Glomerular endothelial cell (primary cell): ENCODE results near the gene ATE1. TPM values are rescaled to one million over a fixed set of nuclear protein-coding genes. Genes with fewer than 3 reads are reported as not detected.

Experiments
- DNase-seq: peaks from one replicate; pipeline ENCODE4 v3.0.0-alpha.2; 2011; ENCODE audit warnings: low read depth, low spot score; ENCODE audit errors: extremely low read depth
- total RNA-seq: library from RNA; depleted of rRNA; stranded (reverse); fragments of >200 nt; gene quantifications from 2 replicates; pipeline ENCODE4 v1.2.3, GENCODE V29; 2015

Gene ATE1
- total RNA-seq, 1 donor from 2014 or later = 21.9 TPM

DNA sequence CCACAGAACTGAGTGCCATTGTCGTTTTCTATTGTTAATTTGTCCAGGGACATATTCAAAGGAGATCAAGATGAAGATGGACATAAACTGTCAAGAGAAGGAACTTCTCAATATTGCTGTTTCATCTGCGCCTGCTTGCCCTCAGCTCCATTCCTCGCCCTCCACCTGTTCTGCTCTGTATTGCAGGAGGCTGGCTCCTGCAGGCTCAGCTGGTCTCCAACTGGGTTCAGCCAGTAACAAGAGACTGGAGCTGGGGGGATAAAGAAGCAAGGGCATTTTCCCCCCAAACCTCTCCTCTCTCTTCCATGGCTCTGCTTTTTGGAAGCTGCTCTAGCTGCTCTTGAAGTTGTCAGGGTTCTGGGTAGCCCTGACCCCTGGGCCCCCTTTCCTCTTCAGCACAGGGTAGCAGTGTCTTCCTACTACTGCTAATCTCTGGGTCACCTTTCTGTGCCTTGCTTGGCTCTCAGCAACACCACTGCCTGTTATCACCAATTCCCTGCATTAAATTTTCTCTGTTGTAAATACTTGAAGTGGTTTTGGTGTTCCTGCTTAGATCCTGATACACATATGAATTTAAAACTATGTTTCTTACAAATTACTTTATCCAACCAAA, 180.6 kb downstream of the ATE1 start:
- DNase-seq = no peak

DNA sequence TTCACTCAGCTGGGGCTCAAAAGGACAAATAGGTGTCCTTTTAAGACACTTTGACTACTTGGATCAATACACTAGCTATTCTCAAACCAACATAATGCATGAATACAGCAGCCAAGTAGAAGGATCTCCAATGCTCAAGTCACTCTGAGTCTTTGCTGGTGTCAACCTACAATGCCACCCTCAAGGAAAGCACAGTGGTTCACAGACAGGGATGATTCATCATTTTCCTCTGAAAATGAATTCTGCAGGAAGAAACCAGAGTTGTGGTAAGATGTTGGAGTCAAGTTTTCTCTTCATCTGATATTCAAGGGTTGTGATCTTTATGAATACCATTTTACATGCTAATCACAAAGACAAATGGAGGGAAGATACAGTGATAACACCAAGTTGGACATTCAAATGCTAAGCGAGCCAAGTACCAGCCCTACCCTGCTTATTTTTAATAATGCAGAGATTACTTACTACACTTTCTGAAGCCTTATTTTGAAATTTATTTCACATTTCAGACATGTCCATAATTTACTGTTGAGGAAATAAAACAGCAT, 186.5 kb downstream of the ATE1 start:
- DNase-seq = no peak

DNA sequence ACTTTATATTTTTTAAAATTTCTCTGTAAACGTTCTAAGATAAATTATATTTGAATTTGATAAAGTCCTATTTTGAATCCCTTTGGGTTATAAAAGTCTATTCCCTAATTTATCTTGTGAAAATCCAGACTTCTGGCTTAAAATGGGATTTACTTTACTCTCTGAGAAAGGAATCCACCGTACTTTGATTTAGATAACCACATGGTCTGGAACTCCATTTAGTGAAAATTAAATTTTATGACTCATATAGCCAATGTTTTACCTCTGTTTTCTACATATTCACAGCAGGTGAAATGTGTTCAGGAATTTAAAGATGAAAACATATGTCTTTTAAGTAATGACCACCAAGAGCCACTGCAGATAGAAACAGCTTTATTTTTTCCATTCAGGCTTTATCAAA, 187.8 kb downstream of the ATE1 start:
- no peak for DNase-seq

DNA sequence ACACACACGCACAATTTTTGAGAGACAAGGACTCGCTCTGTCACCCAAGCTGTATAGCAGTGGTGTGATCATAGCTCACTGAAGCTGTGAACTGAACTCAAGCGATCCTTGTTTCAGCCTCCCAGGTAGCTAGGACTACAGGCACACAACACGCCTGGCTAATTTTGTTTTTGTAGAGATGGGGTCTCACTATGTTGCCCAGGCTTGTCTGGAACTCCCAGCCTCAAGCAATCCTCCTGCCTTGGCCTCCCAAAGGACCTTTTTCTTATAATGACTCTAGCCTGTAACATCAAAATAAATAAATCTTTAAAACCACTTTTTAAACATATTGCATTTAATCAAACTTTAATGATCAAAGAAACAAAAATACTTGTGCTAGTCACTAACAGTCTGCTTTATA, 188.7 kb downstream of the ATE1 start:
- no peak for DNase-seq

DNA sequence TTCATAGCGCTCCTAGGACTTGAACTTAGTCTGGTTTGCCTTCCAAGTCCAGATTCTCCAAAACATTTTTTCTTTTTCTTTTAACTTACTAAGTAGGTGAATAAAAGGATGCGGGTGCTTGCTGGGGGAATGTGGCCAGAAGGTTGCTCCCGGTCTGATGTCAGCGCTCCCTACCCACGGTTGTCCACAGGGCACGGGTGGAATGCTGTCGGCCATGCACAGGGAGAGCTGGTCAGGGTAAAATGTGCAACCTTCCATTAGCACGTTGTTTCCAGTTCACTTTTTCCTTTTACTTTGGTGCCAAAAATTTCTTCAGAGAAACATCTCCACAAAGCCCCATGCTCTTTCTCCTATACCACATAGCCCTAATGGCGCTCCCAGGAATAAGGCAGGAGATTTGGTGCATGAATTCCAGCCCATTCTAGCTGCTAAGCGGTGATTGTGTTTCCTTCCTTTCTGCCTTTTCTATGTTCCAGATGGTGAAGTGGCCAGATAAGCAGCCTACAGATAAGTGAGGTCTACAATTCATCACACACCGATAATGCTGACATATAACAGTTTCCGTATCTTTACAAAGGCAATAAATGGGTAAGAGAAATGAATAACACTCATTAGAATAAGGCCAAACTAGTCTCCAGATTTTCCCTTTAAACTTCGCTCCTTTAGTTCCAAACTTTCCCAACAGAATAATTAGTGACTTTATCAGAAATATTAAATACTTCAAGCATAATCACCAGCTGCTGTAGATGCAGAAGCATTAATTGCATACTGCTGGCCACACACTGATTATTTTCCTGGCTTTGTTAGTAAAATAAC, 191.3 kb downstream of the ATE1 start:
- DNase-seq = no peak

DNA sequence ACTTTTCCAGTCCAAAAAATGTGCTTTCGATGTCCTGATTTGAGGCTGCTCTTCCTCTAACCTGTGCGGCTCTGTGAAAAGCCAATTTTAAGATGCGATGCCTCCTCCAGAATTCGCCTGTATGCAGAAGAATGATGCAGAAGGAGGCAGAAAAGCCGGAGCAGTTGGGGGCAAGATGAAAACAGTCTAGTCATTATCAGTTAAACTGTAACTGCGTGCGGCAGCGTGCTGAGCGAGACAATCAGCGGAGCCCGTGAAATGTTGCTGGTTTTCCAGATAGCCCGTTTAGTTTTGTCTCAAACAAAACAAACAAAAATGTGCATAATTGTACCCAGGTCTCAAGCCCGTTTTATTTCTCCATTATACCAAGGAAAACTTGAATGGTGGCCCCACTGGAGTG, 192.6 kb downstream of the ATE1 start:
- no peak for DNase-seq

DNA sequence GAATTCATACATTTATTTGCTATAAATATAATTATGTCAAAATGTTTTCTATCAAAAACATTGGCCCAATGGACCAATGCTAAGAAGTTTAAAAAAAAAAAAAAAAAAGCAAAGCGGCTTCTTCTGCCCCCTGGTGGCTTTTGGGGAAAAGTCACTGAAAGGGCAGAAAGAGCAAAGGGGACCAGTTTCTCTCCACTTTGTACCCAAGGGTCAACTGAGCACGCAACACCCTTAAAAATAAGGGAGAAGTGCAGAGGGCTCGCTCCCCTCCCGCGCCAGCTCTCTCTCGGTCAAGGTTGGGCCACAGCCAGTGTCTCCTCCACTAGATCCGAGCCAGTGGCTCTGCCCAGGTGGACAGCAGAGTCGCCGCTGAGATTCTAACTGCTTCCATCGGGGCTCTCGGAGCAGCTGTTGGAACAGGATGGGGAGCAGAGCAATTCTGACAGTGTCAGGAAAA, 193.2 kb downstream of the ATE1 start:
- no peak for DNase-seq

DNA sequence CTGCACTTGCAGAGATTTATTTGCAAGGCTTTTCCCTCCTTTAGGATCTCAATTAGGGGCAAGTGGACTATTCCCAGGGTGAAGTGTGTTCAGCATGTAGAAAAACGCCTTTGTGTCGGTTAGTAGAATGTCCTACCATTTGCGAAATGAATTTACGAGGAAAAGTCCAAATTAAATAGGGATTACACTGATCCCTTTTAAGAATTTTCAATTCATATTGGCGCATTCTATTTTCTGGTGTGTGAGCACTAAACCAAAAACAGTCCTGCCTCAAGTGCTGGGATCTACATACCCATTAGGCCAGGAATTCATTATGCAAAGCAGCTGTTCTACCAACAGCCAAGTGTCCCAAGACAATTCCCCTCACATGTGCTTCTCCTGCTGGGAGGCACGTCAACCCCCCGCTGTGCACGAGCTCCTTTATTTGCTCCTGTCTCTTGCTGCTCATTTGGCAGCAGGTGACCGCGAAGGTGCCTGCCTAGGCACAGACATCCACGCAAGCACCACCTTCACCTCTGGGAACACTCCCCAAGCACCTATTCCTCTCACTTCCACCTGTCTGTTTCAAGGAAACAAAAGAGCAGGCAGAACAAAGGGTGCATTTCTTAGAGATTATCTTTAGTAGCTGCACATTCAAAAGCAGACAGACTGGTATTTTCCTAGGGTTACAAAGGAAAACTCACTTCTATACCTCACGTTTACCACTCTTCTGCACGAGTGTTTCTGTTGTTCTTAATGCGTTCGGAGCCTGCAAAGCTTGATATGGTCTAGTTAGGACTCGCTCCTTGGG, 195.0 kb downstream of the ATE1 start:
- no peak for DNase-seq

DNA sequence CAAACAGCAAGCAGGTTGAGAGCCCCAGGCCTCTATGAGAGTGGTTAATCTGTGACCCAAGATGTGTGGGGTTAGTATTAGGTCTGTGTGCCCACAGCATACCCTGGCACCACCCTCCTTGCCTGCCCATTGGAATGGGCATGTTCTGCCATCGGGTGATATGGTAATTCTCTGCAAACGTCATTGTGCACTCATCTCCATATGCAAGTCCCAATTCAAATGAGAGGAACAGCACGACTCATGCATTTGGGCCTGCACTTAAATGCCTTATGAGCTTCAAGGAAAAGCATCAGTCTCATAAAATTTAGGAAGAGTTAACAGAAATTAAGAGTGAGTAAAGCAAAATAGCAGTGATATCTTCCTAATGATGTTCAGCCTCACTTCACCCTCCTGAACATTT, 195.7 kb downstream of the ATE1 start:
- no peak for DNase-seq

DNA sequence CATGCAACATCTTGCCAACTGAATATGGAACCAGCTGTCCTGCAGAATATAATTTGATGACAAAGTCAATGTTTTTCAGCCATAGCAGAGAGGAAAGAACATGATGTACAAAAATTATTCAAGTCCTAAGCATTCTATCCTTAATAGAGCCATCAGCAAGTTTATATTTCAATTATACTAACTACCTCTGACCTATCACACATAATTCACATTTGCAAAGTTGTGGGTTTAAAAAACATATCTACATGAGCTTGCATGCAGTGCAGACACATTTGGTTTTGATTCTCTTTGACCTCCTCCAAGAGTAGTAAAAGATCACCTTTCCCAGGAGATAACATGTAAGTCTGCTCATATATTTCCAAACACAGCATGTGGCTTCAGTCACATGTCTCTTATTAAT, 203.5 kb downstream of the ATE1 start:
- DNase-seq = no peak

DNA sequence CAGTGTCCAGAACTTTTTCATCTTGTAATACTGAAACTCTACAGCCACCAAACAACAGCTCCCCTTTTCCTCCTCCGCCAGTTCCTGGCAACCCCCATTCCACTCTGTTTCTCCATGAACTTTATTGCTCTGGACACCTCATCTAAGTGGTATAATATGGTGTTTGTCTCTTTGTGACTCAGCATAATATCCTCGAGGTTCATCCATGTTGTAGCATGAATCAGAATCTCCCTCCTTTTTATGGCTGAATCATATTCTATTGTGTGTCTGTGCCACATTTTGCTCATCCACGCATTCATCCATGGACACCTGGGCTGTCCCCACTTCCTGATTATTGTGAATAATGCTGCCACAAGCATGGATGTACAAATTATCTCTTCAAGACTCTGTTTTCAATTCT, 205.2 kb downstream of the ATE1 start:
- DNase-seq = no peak

DNA sequence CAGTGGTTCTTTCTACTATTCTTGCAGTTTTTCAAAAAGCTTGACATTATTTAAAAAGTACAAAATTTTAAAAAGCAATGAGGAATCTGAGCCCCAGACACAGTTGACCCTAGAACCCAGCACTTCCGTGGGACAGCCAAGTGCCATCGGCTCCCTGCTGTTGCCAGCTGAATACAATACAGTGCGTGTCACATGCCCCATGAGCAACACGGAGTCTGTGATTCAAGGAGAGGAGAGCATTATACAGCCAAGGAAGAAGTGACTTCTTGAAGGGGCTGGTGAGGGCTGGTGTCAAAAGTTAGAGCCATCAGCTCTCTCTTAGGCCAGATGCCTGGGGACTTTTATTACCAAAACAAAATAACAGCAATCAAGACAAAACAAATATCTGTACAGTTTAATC, 206.6 kb downstream of the ATE1 start:
- no peak for DNase-seq

DNA sequence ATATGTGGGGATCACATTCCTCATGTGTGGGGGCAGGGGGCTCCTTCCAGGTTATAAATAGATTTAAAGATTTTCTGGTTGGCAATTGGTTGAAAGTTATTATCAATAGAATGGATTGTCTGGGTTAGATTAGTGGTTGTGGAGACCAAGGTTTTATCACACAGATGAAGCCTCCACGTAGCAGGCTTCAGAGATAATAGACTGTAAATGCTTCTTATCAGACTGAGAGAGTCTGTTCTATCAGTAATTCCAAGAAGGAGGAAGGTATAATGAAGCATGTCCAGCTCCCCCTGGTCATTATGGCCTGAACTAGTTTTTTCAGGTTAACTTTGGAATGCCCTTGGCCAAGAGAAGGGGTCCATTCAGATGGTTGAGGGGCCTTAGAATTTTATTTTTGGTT, 211.9 kb downstream of the ATE1 start:
- DNase-seq = no peak

DNA sequence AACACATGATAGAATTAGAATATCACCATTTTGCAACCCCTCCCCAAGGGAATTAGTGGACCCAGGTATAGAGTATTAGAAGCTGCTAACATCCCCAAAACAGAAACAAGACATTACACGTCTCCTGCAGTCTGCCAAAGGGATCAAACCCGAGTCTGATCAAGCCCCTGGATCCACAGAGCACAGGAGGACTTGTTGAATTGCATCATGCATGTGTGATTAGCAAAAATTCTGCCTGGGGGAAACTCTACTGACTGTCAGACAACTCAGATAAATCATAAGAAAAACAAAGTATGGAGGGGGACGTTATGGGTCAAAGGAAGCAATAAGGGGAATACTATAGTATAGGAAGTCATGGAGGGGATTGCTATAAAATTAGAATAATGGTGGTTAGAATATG, 212.8 kb downstream of the ATE1 start:
- no peak for DNase-seq

DNA sequence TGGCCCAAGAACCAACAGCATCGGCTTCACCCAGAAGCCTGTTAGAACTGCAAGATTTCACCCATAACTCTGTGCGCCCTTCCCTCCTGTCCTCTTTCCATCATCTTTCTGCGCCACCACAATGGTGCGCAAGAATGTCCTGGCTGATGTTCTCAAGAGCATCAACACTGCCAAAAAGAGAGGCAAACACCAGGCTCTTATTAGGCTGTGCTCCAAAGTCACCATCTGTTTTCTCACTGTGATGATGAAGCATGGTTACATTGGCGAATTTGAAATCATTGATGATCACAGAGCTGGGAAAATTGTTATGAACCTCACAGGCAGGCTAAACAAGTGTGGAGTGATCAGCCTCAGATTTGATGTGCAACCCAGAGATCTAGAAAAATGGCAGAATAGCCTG, 214.3 kb downstream of the ATE1 start:
- no peak for DNase-seq

DNA sequence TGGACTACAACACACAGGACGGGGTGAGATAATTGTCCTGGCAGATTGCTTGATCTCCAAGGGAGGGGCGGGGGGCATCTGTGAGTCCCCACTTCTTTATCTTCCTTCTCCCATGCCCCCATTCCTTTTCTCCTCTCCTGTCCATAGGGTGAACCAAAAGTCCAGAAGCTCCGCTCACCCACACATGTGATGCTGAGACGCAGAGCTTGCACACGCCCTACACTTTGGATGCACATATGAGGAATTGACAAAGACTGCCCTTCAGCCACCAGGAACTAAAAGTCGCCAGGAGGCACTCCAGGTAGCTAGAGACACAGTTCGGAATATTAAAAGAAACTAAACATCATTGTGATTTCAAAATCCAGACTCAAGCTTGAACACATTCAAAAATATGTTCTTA, 216.9 kb downstream of the ATE1 start:
- no peak for DNase-seq

DNA sequence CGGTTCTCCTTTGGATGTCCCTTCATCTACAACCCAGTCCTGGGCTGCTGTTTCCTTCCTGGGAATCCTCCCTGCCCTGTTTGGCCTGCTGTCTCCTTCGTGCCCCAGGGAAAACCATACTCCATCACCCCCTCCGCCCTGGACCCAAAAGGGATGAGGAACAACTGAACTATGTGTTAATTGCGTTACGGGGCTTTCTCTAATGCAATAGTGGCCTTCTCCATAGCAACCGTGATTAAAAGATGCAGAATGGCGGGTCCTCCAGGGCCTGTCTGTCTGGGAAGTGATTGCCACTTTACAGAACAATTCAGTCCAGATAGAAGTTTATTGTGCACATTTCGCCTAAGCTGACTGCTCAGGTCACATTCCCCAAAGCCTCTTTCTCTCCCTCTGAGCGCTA, 217.6 kb downstream of the ATE1 start:
- DNase-seq = no peak

DNA sequence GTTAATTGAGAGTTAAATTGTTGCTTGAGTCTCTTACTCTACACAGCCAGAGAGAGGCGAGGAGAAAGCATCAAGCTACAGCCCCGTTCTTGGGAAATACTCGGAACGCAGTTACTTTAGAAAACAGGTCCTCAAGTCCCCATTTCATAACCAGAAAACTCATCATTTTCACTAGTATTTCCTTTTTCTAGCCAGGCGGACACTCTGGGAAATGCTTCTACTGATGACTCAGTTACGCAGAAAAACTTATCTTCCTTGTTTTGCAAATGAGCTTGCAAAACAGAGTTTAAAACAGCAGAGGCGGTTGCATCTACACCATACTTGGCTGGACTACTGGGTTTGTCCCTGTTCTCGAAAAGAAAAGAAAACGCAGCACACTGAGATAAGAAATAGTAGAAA, 218.2 kb downstream of the ATE1 start:
- no peak for DNase-seq

DNA sequence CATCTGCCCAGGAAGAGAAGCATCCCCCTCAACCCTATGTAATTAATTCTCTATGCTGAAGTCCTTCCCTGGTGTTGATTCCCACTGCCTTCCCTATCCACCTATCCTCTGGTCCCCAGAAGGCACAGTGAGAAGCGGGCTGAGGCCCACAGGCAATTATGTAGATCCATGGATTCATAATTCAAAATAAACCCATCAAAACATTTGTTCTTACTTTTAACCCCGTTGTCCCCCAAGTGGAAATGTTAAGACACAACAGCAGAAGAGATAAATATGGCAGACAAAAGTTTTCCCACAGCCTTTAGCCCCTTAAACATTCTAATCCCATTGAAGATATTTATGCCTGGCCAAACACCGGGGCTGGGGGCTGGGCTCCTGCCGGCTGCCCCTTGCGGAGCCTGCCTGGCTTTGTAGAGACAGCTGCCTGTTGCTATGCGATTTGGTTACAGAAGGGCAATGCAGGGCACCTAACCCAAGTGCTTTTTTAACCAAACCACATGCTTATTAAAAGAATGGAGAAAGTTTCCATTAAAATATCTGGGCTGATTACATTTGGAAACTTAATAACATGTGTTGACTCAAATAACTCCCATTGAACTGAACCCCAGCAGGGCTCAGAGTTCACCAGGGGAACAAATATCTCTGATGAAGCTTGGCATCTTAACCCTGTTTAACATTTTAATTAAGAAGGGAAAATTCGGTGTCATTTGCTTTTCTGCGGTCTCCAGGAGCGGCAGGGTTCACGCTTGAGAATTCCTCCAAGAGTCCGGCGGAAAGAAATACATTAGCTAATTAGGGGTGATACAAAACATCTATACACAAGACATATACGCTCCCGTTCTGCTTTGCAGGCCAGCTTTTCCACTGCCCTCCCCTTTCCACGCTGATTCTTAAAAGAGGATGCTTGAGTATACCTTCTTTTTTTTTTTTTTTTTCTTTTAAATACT, 218.8 kb downstream of the ATE1 start:
- no peak for DNase-seq
